ENCODE data around the gene PRDM5.

GRCh38 chr4:120714417-120715010 lies 208.0 kb downstream of the PRDM5 start:
- no peak for TF ChIP-seq SP1 (IDR thresholded peaks at IDR 0.05)
- no peak for TF ChIP-seq TARDBP (IDR thresholded peaks at IDR 0.05)
- TF ChIP-seq BHLHE40 (IDR thresholded peaks at IDR 0.05; ENCODE audit: borderline replicate concordance): no peak
- no peak for TF ChIP-seq HDGF (IDR thresholded peaks at IDR 0.05; ENCODE audit: borderline replicate concordance)
- TF ChIP-seq PKNOX1 (IDR thresholded peaks at IDR 0.05): peak; percentile 29; the same call in 1 of the 2 replicates
- no peak for TF ChIP-seq NFRKB (IDR thresholded peaks at IDR 0.05)
- TF ChIP-seq FOXK2 (IDR thresholded peaks at IDR 0.05): no peak
- no peak for TF ChIP-seq CTBP1 (IDR thresholded peaks at IDR 0.05; ENCODE audit: borderline replicate concordance)
- TF ChIP-seq FOXM1 (IDR thresholded peaks at IDR 0.05; ENCODE audit: borderline replicate concordance): no peak
- no peak for TF ChIP-seq ELF4 (IDR thresholded peaks at IDR 0.05)
